ENCODE measurements around the gene TRMT61A. TPM values are rescaled to one million over a fixed set of nuclear protein-coding genes. Genes with fewer than 3 reads are reported as not detected.
A peak's percentile ranks its signal among the peaks of the same experiment; 100 is the strongest.

The TRMT61A gene
- total and polyA plus RNA-seq, 2 of the 13 experiments (the other 11 are each of a cell fraction or from before 2014, with no cell fraction given): 6.5 to 13.6 TPM

DNA sequence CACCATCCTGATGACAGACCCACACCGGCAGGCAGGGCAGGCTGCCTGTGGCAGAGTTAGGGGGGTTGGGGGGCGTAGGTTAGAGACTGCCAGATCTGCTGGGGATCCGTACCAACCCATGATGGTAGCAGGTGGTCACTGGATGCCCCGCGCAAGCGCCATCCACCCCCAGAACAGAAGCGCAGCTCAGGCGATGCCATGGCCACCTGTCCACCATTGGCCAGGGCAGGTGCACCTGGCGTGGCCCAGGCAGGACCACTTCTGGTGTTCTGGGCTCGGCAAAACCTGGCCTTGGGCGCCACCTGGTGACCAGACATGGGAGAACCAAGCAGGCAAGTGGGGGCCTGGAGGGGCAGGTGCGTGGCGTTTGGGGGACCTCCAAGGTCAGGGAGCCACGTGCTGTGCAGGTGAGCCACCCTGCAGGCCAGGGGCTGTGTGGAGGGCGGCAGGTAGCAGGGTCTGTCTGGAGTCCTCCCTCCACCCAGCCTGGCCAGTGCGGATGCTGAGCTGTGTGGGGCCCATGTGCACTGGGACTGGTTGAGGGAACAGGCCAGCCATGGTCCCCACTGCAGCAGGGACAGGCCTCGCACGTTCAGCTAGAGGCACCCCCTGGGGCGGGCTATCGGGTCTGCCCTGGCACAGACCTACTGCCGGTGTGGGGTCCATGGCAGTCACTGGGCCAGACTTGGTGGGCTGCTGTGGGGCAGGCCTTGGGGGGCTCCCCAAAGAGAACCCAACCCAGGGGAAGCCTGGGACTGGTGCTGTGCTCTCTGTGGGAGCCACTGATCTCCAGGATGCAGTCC, 17.9 kb downstream of the TRMT61A start:
- peak; percentile 44 for DNase-seq (ENCODE audit: low spot score)
- 7% methylated on average over 3 of the region's 21 CpGs for WGBS (ENCODE audit: low lambda C conversion rate)
- H3K79me2 ChIP-seq (ENCODE audit: insufficient read depth, low read length): no peaks in the 10 kb centered on the region
- BruUV-seq (replicated peaks): no TSS peak
- H3K4me2 ChIP-seq (ENCODE audit: low read depth, low read length): no peak overlapping the region
- H2AFZ ChIP-seq (ENCODE audit: low read length): no peak overlapping the region
- H4K20me1 ChIP-seq (ENCODE audit: insufficient read depth, low read length): no peaks in the 10 kb centered on the region
- peaks cover 2 to 7% of the 10 kb centered on the region in 2 experiments; a peak in 2 of 5 replicates for H3K27me3 ChIP-seq (ENCODE audit: control insufficient read depth in 1 of 2, insufficient read depth in 2 of 2, low read length in 2 of 2)
- H3K9ac ChIP-seq (ENCODE audit: insufficient read depth, low read depth, low read length): no peak overlapping the region
- peaks cover 43% of the 10 kb centered on the region for H3K4me1 ChIP-seq (ENCODE audit: insufficient read depth, low read length)
- ChIA-PET CTCF (ENCODE audit: low intra/inter-chr PET ratio, low total read pairs) (interaction anchor here (0.7 to 2.8 kb wide), 3 partner anchors 28 to 51 kb away, joined by 3 to 38 read pairs (median 31); no protein-coding TSS in a partner anchor), POLR2A (interaction anchor here (0.6 kb wide), 1 partner anchor 12 kb away, joined by 4 read pairs; no protein-coding TSS in a partner anchor)
- no peaks in the 10 kb centered on the region for H3K9me3 ChIP-seq (ENCODE audit: low read length)
- peak; percentile 45 for ATAC-seq
- H3K27ac ChIP-seq (ENCODE audit: extremely low read length, insufficient read depth, low read length): no peak overlapping the region
- H3K36me3 ChIP-seq (replicated peaks in 1 of 2; ENCODE audit: control insufficient read depth in 1 of 2, insufficient read depth in 2 of 2, low read length in 2 of 2): no peaks in the 10 kb centered on the region
- H3K4me3 ChIP-seq (replicated peaks in 1 of 3; ENCODE audit: insufficient read depth in 1 of 3, low read depth in 2 of 3, low read length in 3 of 3): no peak overlapping the region
- intact Hi-C loops (cut with micrococcal nuclease; ENCODE audit: unreplicated experiment) (loop anchor here (1.0 kb wide), 2 partner anchors 29 to 47 kb away; no protein-coding TSS in a partner anchor), in situ Hi-C loops (cut with HindIII; ENCODE audit: extremely low pct_ligation_motif_present, low pct_unique_long_range_greater_than_20kb) (loop anchor here (5.0 kb wide), 1 partner anchor 45 kb away; no protein-coding TSS in a partner anchor)
- no peak for FAIRE-seq
- no peak for TF ChIP-seq DMAP1 (CRISPR knock-in tag; IDR thresholded peaks at IDR 0.05)
- TF ChIP-seq, protein P1, sequence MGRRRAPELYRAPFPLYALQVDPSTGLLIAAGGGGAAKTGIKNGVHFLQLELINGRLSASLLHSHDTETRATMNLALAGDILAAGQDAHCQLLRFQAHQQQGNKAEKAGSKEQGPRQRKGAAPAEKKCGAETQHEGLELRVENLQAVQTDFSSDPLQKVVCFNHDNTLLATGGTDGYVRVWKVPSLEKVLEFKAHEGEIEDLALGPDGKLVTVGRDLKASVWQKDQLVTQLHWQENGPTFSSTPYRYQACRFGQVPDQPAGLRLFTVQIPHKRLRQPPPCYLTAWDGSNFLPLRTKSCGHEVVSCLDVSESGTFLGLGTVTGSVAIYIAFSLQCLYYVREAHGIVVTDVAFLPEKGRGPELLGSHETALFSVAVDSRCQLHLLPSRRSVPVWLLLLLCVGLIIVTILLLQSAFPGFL (CRISPR knock-in tag; IDR thresholded peaks at IDR 0.05): no peak
- no peak for TF ChIP-seq TAF1 (CRISPR knock-in tag; IDR thresholded peaks at IDR 0.05)
- TF ChIP-seq HOXA5 (CRISPR knock-in tag; IDR thresholded peaks at IDR 0.05): 0 out of 2 replicates have a peak, but pooled peaks have one; percentile 47
- 0 out of 2 replicates have a peak, but pooled peaks have one; percentile 25 for TF ChIP-seq GATAD2A (CRISPR knock-in tag; IDR thresholded peaks at IDR 0.05)
- TF ChIP-seq ZNF619 (CRISPR knock-in tag; IDR thresholded peaks at IDR 0.05): 0 out of 2 replicates have a peak, but pooled peaks have one; percentile 27
- TF ChIP-seq, protein P2, sequence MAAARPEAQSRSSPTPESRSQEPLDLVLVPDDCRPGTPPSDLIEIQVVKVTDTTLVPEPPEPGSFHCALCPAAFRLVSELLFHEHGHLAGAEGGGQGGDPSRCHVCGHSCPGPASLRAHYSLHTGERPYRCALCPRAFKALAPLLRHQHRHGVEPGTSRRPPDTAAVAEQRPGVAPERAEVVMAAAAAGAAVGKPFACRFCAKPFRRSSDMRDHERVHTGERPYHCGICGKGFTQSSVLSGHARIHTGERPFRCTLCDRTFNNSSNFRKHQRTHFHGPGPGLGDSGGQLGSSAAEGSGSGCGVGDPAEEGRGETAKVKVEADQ (CRISPR knock-in tag; IDR thresholded peaks at IDR 0.05; ENCODE audit: borderline replicate concordance): no peak
- TF ChIP-seq ZSCAN30 (CRISPR knock-in tag; IDR thresholded peaks at IDR 0.05): no peak
- TF ChIP-seq, protein P3, sequence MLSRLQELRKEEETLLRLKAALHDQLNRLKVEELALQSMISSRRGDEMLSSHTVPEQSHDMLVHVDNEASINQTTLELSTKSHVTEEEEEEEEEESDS (CRISPR knock-in tag; IDR thresholded peaks at IDR 0.05; ENCODE audit: borderline replicate concordance): no peak
- 0 out of 4 replicates have a peak, but pooled peaks of 1 of the 2 experiments have one; percentile 34 for TF ChIP-seq KLF16 (CRISPR knock-in tag; IDR thresholded peaks at IDR 0.05)
- no peak for TF ChIP-seq ASH2L (IDR thresholded peaks at IDR 0.05; ENCODE audit: insufficient read length, low read depth, low read length)
- TF ChIP-seq TBP (CRISPR knock-in tag; IDR thresholded peaks at IDR 0.05): 0 out of 2 replicates have a peak, but pooled peaks have one; percentile 86
- TF ChIP-seq IRF2 (CRISPR knock-in tag; IDR thresholded peaks at IDR 0.05): peak; percentile 53; the same call in 1 of the 2 replicates
- TF ChIP-seq, protein P4, sequence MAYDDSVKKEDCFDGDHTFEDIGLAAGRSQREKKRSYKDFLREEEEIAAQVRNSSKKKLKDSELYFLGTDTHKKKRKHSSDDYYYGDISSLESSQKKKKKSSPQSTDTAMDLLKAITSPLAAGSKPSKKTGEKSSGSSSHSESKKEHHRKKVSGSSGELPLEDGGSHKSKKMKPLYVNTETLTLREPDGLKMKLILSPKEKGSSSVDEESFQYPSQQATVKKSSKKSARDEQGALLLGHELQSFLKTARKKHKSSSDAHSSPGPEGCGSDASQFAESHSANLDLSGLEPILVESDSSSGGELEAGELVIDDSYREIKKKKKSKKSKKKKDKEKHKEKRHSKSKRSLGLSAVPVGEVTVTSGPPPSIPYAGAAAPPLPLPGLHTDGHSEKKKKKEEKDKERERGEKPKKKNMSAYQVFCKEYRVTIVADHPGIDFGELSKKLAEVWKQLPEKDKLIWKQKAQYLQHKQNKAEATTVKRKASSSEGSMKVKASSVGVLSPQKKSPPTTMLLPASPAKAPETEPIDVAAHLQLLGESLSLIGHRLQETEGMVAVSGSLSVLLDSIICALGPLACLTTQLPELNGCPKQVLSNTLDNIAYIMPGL (CRISPR knock-in tag; IDR thresholded peaks at IDR 0.05; ENCODE audit: borderline replicate concordance in 1 of 2, low read depth in 1 of 2): peak; percentile 36 to 37; a peak in 1 of 4 replicates
- TF ChIP-seq ZNF552 (CRISPR knock-in tag; IDR thresholded peaks at IDR 0.05; ENCODE audit: borderline replicate concordance): no peak
- no peak for TF ChIP-seq ZIK1 (CRISPR knock-in tag; IDR thresholded peaks at IDR 0.05; ENCODE audit: borderline replicate concordance, low read depth)
- TF ChIP-seq, protein P5, sequence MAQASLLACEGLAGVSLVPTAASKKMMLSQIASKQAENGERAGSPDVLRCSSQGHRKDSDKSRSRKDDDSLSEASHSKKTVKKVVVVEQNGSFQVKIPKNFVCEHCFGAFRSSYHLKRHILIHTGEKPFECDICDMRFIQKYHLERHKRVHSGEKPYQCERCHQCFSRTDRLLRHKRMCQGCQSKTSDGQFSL (CRISPR knock-in tag; IDR thresholded peaks at IDR 0.05): peak; percentile 66; the same call in 1 of the 2 replicates
- no peak for TF ChIP-seq ZBTB20 (CRISPR knock-in tag; IDR thresholded peaks at IDR 0.05; ENCODE audit: borderline replicate concordance, low read depth)
- TF ChIP-seq CEBPG (CRISPR knock-in tag; IDR thresholded peaks at IDR 0.05): no peak
- TF ChIP-seq MED1 (CRISPR knock-in tag; IDR thresholded peaks at IDR 0.05): 0 out of 2 replicates have a peak, but pooled peaks have one; percentile 25
